Testis (tissue), 2 donors: ENCODE results near the gene ZNF396.

ENCODE experiments used
- POLR2A ChIP-seq: fragments of 450-650 bp; IDR thresholded peaks from one replicate; pipeline ENCODE4 v1.6.1; 2017; ENCODE audit warnings: antibody characterized with exemption, mild to moderate bottlenecking, moderate library complexity
- TF ChIP-seq, protein P1 (sequence below), 3 experiments: fragments of 450-650 bp in 2 of 3; fragments of 200-600 bp in 1 of 3; sonication (generic) in 1 of 3; IDR thresholded peaks; one replicate each; pipeline ENCODE4 v1.5.1; 2016 to 2019; ENCODE audit warnings: antibody characterized with exemption in 3 of 3, mild to moderate bottlenecking in 2 of 3, moderate library complexity in 1 of 3

DNA sequence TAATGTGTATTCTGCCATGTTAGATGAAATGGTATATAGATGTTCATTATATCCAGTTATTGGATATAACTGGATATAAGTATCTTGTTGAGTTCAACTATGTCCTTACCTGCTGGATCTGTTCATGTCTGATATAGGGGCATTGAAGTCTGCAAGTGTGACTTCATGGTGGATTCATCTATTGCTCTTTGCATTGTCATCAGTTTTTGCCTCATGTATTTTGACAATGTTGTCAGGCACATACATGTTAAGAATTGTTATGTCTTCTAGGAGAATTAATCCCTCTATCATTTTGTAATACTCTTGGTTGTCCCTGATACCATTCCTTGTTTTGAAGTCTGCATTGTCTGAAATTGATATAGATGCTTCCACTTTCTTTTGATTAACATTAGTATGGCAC is 48.3 kb downstream of the ZNF396 start:
- TF ChIP-seq, protein P1, sequence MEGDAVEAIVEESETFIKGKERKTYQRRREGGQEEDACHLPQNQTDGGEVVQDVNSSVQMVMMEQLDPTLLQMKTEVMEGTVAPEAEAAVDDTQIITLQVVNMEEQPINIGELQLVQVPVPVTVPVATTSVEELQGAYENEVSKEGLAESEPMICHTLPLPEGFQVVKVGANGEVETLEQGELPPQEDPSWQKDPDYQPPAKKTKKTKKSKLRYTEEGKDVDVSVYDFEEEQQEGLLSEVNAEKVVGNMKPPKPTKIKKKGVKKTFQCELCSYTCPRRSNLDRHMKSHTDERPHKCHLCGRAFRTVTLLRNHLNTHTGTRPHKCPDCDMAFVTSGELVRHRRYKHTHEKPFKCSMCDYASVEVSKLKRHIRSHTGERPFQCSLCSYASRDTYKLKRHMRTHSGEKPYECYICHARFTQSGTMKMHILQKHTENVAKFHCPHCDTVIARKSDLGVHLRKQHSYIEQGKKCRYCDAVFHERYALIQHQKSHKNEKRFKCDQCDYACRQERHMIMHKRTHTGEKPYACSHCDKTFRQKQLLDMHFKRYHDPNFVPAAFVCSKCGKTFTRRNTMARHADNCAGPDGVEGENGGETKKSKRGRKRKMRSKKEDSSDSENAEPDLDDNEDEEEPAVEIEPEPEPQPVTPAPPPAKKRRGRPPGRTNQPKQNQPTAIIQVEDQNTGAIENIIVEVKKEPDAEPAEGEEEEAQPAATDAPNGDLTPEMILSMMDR (IDR thresholded peaks at IDR 0.05): no peak
- TF ChIP-seq POLR2A: no peak
